Activated naive CD4-positive, alpha-beta T cell treated with anti-CD3 and anti-CD28 coated beads, Interleukin-2, amount 10 ng/mL, durations not matched to agents 7 days and 5 days (primary cell): Measurements from ENCODE around the gene C4orf50.

ENCODE experiments used
- CTCF ChIA-PET: fragments of 350-600 bp; sonication (Branson Sonifier 250); formaldehyde crosslinking; loops from one replicate; lab custom pipeline; 2021; ENCODE audit warnings: antibody characterized with exemption; lab: Charles Lee
- DNase-seq: peaks from one replicate; pipeline ENCODE4 v3.0.0-alpha.2; 2020
- H3K27ac Mint-ChIP-seq: one replicate; pipeline ENCODE4 v1.8.0; 2021; ENCODE audit warnings: mild to moderate bottlenecking, moderate library complexity, mixed read lengths
- H3K27me3 Mint-ChIP-seq: one replicate; pipeline ENCODE4 v1.8.0; 2021; ENCODE audit warnings: mild to moderate bottlenecking, mixed read lengths
- H3K36me3 Mint-ChIP-seq: one replicate; pipeline ENCODE4 v1.8.0; 2021; ENCODE audit warnings: mixed read lengths
- H3K4me1 Mint-ChIP-seq: one replicate; pipeline ENCODE4 v1.8.0; 2021; ENCODE audit warnings: mixed read lengths
- H3K4me3 Mint-ChIP-seq: one replicate; pipeline ENCODE4 v1.8.0; 2021; ENCODE audit warnings: mild to moderate bottlenecking, moderate library complexity, mixed read lengths
- H3K9me3 Mint-ChIP-seq: one replicate; pipeline ENCODE4 v1.8.0; 2021; ENCODE audit warnings: mixed read lengths

Gene C4orf50

DNA sequence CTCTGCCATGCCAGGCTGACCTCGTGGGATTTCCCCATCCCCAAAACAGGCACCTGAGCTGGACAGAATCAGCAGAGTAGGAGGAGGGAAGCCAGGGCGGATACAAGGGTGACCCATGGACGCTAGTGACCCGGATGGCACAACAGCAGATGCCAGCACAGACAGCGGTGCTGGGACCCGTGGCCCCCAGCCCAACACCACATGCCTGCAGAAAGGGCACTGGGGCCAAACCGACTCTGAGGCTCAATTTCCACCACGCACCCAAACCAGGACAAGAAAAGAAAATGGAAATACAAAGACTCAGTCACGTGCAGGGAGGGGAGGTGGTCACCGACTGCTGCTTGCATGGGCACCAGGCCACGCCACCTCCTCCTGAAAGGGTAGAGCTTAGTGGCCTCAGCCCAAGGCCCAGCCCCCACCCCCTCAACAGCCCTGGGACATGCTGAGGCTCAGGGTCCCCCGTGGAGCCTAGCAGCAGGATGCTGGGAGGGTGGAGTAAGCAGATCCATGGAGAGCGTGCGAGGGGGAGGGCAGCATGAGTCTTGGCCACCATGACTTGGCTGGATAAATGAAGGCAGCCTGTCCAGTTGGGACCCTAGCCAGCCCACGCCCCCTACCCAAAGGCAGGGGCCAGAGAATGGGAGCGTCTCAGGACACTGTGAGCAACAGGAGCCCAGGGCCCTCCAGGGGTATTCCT is 47.7 kb downstream of the C4orf50 start:
- H3K9me3 Mint-ChIP-seq: no peaks in the 10 kb centered on the region

DNA sequence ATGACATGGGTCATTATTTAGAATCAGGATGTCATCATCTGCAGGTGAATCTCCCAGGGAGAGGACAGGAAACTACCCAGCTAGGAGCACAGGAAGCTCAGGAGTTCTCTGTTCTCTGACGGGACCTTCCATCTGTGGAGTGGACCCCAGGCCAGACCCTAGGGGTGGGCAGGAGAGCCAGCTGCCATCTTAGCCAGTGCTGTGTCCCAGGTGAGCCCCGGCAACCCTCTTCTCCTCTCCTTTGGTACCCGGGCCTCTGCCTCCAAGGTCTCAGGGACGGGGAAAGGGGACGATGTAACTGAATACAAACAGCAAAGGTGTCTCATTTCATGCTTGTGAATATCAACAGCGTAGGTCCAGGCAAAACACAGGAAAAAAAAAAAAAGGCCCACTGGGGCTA is 48.5 kb downstream of the C4orf50 start:
- Mint-ChIP-seq H3K4me3 (no peak overlapping the region), H3K9me3 (no peaks in the 10 kb centered on the region), H3K27ac (no peak overlapping the region), H3K27me3 (peaks cover 5% of the 10 kb centered on the region), H3K36me3 (no peaks in the 10 kb centered on the region), H3K4me1 (no peaks in the 10 kb centered on the region)
- CTCF ChIA-PET: no interaction called here
- no peak for DNase-seq

More for the DNA sequence above, 47.7 kb downstream of the C4orf50 start:
- Mint-ChIP-seq H3K36me3 (no peaks in the 10 kb centered on the region), H3K27ac (no peak overlapping the region), H3K4me1 (no peaks in the 10 kb centered on the region), H3K27me3 (peaks cover 4% of the 10 kb centered on the region), H3K4me3 (no peak overlapping the region)
- CTCF ChIA-PET: no interaction called here
- no peak for DNase-seq

DNA sequence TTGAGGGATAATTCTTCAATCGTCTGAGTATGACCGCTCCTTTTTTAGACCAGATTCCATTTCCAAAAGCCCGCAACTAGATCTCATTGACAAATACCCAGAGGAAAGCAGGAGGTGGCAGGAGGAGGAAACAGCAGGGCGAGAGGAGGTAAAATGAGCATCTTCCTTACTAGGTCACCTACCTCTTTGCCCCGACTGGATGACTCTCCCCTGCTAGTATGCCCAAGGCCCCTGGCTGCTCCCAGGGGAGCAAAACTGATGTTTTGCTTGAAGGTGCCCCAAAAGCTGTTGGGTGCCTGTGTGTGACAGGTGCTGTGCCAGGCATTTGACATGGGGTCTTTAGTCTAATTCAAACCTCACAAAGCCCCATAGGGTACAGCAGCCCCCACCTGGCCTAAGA is 48.9 kb downstream of the C4orf50 start:
- no peak overlapping the region for H3K27ac Mint-ChIP-seq
- CTCF ChIA-PET: no interaction called here

DNA sequence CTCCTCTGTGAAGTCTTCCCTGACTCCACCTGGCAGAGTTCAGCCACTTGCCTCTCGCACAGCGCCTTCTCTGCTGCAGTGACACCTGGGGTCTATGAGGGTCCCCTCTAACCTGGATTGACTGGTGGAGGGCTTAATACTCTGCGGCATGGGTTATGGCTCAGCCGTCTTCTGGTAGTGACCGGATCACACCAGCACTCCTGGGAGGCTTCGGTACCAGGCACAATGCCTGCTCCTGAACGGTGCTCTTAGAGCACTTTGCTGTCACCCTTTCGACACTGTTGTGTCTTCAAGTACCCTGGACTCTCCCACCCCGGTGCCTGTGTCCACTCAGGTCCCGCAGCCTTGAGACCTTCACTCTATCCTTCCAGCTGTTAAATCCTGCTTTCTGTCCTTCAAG is 50.0 kb downstream of the C4orf50 start:
- Mint-ChIP-seq H3K9me3 (no peaks in the 10 kb centered on the region), H3K36me3 (no peaks in the 10 kb centered on the region), H3K4me3 (no peak overlapping the region)

More for the DNA sequence above, 48.9 kb downstream of the C4orf50 start:
- Mint-ChIP-seq H3K27me3 (peaks cover 5% of the 10 kb centered on the region), H3K9me3 (no peaks in the 10 kb centered on the region), H3K4me1 (no peaks in the 10 kb centered on the region), H3K4me3 (no peak overlapping the region), H3K36me3 (no peaks in the 10 kb centered on the region)
- no peak for DNase-seq

DNA sequence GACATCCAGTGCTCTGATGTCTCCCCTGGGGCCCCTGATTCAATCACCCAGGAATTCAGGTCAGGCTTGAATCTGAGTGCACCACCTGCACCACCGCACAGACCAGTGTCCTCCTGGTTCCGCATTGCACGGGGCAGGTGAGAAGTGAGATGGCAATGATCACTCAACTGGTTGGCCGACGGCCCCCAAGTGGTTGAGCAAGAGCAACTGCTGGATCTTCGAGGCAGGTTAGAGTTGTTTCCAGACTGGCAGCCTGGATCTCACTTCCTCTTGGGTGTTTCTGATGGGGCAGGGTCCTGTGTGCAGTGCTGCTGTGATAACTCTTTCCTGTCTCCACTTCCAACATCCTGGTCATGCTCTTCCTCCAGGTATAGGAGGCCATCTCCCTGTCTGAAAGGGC is 50.4 kb downstream of the C4orf50 start:
- no peak overlapping the region for H3K4me3 Mint-ChIP-seq
- CTCF ChIA-PET: no interaction called here
- H3K36me3 Mint-ChIP-seq: no peaks in the 10 kb centered on the region
- no peaks in the 10 kb centered on the region for H3K4me1 Mint-ChIP-seq
- peaks cover 10% of the 10 kb centered on the region for H3K27me3 Mint-ChIP-seq
- H3K9me3 Mint-ChIP-seq: no peaks in the 10 kb centered on the region
- no peak for DNase-seq
- H3K27ac Mint-ChIP-seq: no peak overlapping the region

More for the DNA sequence above, 50.0 kb downstream of the C4orf50 start:
- Mint-ChIP-seq H3K4me1 (no peaks in the 10 kb centered on the region), H3K27ac (no peak overlapping the region), H3K27me3 (peaks cover 10% of the 10 kb centered on the region)
- DNase-seq: no peak
- CTCF ChIA-PET: no interaction called here

DNA sequence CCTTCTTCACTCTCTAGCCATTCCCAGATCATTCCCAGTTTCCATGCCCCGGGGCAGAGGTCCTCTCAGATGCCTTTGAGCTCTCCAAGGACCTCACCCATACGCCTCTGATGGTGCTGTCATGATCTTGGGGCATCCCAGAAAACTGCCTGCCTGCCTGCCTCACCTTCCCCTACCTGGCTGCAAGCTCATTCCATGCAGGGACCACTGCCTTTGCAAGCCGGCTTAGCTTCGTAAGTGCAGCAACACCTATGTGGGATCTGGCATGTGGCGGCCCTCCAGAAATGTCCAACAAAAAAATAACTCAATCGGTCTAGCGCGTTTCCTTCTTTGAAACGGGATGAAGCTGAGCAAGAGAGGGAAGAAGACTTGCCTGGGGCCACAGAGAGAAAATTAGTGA is 53.0 kb downstream of the C4orf50 start:
- H3K27me3 Mint-ChIP-seq: peaks cover 10% of the 10 kb centered on the region
- no peak overlapping the region for H3K27ac Mint-ChIP-seq
- CTCF ChIA-PET: interaction anchor here (1.0 kb wide), 1 partner anchor 31 kb away, joined by 3 read pairs; no protein-coding TSS in a partner anchor
- H3K4me1 Mint-ChIP-seq: no peaks in the 10 kb centered on the region
- H3K4me3 Mint-ChIP-seq: no peak overlapping the region
- no peaks in the 10 kb centered on the region for H3K9me3 Mint-ChIP-seq
- DNase-seq: no peak
- H3K36me3 Mint-ChIP-seq: no peaks in the 10 kb centered on the region

DNA sequence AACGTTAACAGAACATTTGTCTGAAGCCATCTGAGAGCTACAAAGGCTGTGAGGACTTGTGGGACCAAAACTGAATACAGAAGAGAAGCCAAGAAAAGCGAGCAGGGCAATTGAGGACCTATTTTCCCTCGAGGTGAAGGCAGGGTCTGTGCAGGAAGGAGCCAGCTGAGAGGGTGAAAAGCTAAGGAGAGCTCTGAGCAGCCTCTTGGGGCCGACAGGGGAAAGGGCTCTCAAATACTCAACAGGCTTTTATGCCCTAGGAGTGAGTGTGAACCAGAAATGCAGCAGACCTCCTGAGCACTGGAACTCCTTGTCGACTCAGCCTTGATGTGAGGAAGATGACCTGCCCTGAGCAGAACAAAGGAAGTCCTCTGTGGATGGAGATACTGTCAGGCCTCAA is 54.2 kb downstream of the C4orf50 start:
- CTCF ChIA-PET: no interaction called here
- Mint-ChIP-seq H3K9me3 (no peaks in the 10 kb centered on the region), H3K4me3 (no peak overlapping the region), H3K27ac (no peak overlapping the region), H3K36me3 (no peaks in the 10 kb centered on the region), H3K4me1 (no peaks in the 10 kb centered on the region), H3K27me3 (peaks cover 10% of the 10 kb centered on the region)
- no peak for DNase-seq

DNA sequence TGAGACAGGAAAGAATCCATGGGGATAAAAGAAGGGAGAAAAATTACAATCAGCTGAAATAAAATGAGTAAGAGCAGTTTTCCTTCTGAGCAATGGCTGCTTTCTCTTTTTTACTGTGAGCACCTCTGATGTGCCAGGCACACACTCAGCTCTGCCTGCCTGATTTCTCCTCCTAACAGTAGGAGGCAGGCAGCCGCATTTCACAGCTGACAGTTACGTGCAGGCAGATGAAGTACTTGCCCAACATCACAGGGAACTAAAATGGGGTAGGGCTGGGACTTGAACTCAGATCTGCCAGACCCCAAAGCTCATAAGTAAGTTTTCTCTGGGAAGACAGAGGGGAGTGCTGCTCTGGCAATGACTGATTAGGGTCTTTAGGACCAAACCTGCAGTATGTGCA is 54.6 kb downstream of the C4orf50 start:
- Mint-ChIP-seq H3K4me3 (no peak overlapping the region), H3K27me3 (peaks cover 10% of the 10 kb centered on the region), H3K9me3 (no peaks in the 10 kb centered on the region), H3K36me3 (no peaks in the 10 kb centered on the region), H3K4me1 (no peaks in the 10 kb centered on the region), H3K27ac (no peak overlapping the region)
- CTCF ChIA-PET: no interaction called here
- DNase-seq: no peak

DNA sequence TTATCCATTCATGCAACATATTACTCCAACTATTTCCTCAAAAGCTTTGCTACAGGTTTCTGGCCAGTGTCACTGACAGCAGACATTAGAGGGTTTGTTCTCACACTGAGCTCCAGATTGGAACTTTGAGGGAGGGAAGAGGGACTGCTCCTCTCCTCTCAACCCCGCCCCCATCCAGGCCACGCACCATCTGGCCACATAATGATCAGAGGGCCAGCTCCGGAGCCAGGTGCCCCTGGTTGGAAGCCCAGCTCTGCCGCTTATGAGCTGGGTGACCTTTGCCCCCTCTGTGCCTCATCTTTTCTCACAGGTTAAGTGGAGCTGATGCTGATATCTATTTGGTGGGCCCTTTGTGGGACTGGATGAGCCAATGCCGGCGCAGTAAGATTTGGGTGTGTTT is 55.8 kb downstream of the C4orf50 start:
- H3K36me3 Mint-ChIP-seq: no peaks in the 10 kb centered on the region
- CTCF ChIA-PET: no interaction called here
- no peak for DNase-seq

DNA sequence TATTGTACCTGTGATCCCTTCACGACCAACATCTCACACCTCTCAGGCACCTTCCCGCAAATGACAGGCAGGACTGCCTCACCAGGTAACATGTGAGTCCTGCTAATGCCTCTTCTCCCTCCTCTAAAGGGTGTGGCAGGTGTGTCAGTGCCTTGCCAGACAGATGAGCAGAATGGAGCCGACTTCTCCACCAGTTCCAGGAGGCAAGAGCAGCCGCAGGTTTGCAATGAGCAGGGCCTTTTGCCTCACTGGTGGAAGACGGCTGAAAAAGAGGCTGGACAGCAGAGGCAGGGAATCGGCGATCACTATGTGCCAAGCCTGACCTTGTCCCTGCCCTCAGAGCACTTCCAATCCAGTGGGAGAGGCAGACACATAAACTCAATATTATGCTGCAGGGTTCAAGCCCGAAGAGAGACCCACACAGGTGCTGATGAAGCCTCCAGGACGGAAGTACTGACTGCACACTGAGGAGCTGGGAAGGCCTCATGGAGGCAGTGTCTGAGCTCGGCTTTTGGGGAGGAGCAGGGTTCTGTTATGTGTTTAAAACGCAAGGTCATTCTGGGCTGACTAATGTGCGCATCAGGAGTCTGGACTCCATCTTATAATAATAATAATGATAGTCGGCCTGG is 57.9 kb downstream of the C4orf50 start:
- Mint-ChIP-seq H3K27me3 (peaks cover 8% of the 10 kb centered on the region), H3K36me3 (no peaks in the 10 kb centered on the region), H3K4me3 (no peak overlapping the region), H3K9me3 (no peaks in the 10 kb centered on the region), H3K27ac (no peak overlapping the region), H3K4me1 (no peaks in the 10 kb centered on the region)
- DNase-seq: no peak
- CTCF ChIA-PET: no interaction called here

More for the DNA sequence above, 55.8 kb downstream of the C4orf50 start:
- H3K27me3 Mint-ChIP-seq: peaks cover 10% of the 10 kb centered on the region
- no peak overlapping the region for H3K27ac Mint-ChIP-seq
- H3K4me3 Mint-ChIP-seq: no peak overlapping the region
- no peaks in the 10 kb centered on the region for H3K4me1 Mint-ChIP-seq
- no peaks in the 10 kb centered on the region for H3K9me3 Mint-ChIP-seq

DNA sequence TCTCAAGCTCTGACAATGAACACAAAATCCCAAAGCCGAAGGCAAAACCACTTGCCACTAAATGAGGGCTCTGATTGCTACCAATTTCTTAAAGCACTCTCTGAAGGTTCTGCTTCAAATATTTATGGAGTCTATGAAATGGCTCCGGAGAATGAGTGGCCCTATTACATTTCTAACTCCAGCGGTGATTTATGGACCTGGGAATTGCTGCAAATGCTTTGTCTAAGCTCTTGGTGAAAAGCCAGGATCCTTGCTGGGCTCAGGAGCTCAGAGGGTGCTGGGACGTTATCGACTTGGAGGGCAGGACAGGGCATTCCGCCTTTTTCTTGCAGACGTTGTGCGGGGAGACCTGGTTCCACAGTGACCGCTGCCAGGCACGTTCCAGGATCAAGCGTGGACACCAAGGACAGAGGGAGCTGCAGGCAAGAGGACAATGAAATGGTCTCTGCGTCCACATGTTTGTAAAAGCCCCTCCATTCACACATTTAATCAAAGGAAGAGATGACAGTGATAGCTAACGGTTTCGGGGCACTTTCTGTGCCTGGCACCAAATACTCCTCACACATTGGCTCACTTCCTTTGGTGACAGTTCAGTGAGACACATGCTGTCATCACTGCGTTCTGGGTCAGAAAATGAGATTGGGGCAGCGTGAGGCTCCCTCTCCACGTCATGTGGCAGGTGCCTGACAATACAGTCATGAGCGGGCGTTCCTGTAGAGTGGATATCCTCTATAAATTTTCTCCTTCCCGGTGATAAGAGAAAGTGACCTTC is 58.8 kb downstream of the C4orf50 start:
- CTCF ChIA-PET: no interaction called here
- H3K4me3 Mint-ChIP-seq: no peak overlapping the region
- peaks cover 4% of the 10 kb centered on the region for H3K27me3 Mint-ChIP-seq
- no peak for DNase-seq
- no peaks in the 10 kb centered on the region for H3K9me3 Mint-ChIP-seq
- no peaks in the 10 kb centered on the region for H3K36me3 Mint-ChIP-seq
- H3K4me1 Mint-ChIP-seq: no peaks in the 10 kb centered on the region
- H3K27ac Mint-ChIP-seq: no peak overlapping the region

DNA sequence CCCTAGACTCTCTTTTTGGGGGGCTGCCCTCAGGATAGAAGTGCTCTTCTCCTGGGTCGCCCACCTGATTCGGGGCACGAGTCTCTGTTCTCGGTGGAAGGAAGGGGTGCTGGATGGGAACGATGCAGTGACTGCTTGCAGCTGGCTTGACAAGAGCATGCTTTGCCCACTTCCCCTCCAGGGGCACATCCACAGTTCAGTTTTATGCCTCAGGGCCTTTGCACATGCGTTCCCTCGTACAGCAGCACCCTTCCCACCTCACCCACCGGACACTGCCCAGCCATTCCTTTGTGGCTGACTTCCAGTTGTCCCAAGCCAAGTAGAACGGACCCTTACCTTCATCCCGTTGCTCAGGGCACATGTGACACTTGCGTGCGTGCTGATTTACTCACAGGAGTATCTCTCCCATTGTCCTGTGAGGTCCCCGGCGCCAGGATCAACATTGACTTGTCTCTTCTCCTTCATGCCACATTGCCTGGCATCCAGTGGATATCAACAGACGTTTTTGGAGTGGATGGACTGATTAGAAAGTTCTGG is 60.0 kb downstream of the C4orf50 start:
- H3K9me3 Mint-ChIP-seq: no peaks in the 10 kb centered on the region
- CTCF ChIA-PET: no interaction called here
- no peaks in the 10 kb centered on the region for H3K4me1 Mint-ChIP-seq

DNA sequence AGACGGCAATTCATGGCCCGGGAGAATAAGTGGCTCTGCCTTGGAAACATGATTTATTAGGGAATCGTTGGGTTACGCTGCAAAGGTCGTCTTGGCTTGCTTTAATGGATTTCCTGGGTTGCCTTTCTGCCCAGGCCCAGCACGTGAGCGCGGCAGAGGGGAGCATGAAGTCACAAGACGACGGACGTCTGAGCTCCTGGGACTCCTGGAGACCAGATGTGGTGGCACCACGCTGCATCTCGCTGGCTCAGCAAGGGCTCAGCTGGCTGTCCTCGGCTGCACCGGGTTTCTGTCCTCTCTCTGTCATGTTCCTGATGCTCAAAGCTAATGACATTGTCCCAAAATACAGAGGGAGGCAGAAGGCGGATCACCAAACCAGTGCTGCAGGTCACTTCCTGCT is 61.2 kb downstream of the C4orf50 start:
- Mint-ChIP-seq H3K27me3 (no peaks in the 10 kb centered on the region), H3K9me3 (no peaks in the 10 kb centered on the region), H3K36me3 (no peaks in the 10 kb centered on the region), H3K4me1 (no peaks in the 10 kb centered on the region), H3K27ac (no peak overlapping the region), H3K4me3 (no peak overlapping the region)
- DNase-seq: no peak
- CTCF ChIA-PET: no interaction called here

More for the DNA sequence above, 60.0 kb downstream of the C4orf50 start:
- H3K36me3 Mint-ChIP-seq: no peaks in the 10 kb centered on the region
- no peak overlapping the region for H3K4me3 Mint-ChIP-seq
- H3K27me3 Mint-ChIP-seq: no peaks in the 10 kb centered on the region
- no peak overlapping the region for H3K27ac Mint-ChIP-seq
- no peak for DNase-seq

DNA sequence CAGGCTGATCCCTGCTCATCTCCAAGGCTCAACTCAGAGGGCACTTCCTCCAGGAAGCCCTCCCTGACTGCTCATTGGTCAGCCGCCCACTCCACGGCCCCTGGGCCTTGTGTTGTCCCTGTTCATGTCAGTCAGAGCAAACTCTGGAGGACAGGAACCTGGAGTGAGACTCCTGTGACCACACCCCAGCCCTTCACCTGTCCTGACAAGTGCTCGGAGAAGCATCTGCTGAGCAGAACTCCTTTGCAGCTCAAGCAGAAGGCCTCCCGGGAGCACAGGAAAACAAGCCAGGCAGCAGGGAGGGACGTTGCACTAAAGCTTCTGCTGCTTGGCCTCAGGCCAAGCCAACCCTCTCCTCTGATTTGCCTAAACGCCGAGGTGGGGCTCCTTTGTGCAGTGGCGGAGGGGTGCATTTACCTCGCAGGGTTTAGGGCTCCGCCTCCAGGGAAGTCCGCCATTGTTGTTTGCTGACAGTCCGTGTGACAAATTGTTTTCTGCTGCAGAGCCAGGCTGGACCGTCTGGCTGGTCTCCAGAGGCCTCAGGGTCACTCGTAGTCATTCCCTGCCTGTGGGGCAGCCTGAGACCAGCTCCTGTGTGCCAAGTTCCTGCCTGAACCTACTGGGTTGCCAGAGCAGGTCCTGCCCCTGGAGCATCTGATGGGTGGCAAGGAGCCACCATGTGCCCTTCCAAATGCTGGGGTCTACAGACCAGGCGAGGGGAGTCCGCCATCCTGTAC is 61.8 kb downstream of the C4orf50 start:
- Mint-ChIP-seq H3K27me3 (no peaks in the 10 kb centered on the region), H3K9me3 (no peaks in the 10 kb centered on the region), H3K27ac (no peak overlapping the region), H3K4me3 (no peak overlapping the region), H3K36me3 (no peaks in the 10 kb centered on the region), H3K4me1 (no peaks in the 10 kb centered on the region)
- CTCF ChIA-PET: no interaction called here
- no peak for DNase-seq
